Islet of Langerhans (tissue), 1 donor: ENCODE data around the gene PDLIM5.
"Not testable (repeated sequence)": the region's sequence is repeated elsewhere in the genome, so short reads cannot be mapped to it uniquely, and the experiment has no call there.

ENCODE experiments used
- FAIRE-seq: peaks from one replicate; lab custom pipeline; 2011; peaks lifted over from hg19 to GRCh38; lab: Jason Lieb, UNC

The PDLIM5 gene, protein sequence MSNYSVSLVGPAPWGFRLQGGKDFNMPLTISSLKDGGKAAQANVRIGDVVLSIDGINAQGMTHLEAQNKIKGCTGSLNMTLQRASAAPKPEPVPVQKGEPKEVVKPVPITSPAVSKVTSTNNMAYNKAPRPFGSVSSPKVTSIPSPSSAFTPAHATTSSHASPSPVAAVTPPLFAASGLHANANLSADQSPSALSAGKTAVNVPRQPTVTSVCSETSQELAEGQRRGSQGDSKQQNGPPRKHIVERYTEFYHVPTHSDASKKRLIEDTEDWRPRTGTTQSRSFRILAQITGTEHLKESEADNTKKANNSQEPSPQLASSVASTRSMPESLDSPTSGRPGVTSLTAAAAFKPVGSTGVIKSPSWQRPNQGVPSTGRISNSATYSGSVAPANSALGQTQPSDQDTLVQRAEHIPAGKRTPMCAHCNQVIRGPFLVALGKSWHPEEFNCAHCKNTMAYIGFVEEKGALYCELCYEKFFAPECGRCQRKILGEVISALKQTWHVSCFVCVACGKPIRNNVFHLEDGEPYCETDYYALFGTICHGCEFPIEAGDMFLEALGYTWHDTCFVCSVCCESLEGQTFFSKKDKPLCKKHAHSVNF

DNA sequence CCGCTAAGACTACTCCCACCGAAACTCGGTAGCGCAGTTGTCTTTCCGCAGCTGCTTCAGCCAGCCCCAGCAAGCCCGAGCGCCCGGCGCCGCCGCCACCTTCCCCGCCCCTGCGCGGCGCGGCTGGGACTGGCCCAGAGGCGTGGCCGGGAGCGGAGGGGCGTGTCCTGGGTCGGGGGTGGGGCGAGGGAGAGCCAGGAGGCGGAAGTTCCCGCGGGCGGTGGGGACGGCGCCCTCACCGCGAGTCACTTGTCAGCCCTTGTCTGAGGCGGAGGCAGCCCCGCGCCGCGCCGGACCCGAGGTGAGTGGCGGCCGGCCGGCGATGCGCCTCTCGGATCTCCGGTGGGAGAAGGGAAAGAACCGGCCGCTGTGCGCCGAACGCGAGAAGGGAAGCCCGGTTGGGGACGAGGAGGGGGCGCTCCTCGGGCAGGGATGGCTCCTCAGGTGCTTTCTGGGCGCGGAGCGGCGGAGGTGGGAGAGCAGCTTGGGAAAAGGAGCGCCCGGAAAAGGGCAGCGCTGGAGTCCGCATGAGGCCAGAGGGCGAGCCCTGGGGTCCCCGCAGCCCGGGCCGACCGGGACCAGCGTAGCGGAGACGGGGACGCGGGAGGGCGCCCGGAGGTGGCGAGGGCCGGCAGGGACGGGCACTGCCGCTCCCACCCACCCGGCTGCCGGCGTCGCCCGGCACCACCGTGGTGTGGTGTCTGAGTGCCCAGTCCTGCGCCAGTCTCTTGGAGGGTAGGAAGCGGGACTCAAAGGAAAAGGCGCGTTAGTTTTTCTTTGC, at the start of gene PDLIM5:
TSS of gene PDLIM5 (plus strand) at position 248 of the 781 bp plus-strand sequence. CDS start 3,347 bp downstream, outside the sequence.
- FAIRE-seq = no peak

DNA sequence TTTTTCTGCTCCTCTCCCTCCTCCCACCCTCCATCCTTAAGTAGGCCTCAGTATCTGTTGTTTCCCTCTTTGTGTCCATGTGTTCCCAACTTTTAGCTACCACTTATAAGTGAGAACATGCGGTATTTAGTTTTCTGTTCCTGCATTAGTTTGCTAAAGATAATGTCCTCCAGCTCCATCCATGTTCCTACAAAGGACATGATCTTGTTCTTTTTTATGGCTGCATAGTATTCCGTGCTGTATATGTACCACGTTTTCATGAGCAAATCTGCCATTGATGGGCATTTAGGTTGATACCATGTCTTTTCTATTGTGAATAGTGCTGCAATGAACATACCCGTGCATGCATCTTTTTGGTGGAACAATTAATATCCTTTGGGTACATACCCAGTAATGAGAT, 49.3 kb upstream of the PDLIM5 start:
- FAIRE-seq = not testable (repeated sequence)

DNA sequence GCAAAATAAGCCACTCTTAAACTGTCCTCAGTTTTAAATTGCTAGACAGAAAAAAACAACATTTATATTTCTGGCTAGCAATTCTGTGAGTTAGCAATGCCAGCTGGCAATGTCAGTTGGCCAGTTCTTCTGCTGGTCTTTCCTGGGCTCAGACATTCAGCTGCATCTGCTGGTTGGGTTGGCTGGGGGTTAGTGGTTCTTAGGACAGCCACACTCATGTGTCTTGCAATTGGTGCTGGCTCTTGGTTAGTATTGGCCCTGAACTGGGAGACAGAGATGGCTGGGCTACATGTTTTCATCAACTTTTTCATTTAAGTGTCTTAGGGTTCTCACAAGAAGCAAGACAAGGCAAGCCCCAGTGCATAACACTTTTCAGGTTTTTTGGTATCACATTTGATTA, 48.0 kb upstream of the PDLIM5 start:
- no peak for FAIRE-seq

DNA sequence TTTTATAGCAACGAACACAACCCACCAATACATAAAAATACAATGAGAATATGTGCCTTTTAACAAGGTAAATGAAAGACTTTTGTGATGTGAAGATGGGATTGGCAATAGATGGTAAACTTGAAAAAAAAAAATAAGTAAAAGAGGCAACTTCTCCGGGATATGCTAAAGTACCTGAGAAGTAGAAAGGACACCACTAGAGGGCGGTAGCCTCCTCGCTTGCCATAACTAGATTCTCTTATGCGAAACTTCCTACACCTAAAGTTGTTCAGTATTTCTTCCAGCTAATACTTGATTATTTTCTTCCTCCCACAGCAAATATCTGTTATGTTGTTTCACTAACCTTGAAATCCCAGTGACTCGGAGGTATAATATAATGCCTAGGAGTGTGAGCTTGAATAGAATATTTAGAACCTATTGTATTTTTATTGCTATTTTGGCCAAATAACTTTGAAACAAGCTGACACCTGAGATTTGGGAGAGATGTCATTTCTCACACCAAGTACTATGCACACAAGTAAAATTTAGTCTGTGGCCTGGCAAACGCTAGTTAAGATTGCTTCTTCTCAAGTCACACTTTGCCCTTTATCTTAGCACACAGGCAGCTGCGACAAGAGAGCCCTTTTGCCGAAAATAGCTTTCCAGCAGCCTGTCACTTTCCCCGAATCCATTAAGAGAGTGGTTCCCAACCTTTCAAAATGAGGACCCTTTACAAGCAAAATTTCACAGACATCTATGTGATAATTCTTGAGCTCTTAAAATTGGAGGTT, 44.9 kb upstream of the PDLIM5 start:
- peak; percentile 99 for FAIRE-seq

DNA sequence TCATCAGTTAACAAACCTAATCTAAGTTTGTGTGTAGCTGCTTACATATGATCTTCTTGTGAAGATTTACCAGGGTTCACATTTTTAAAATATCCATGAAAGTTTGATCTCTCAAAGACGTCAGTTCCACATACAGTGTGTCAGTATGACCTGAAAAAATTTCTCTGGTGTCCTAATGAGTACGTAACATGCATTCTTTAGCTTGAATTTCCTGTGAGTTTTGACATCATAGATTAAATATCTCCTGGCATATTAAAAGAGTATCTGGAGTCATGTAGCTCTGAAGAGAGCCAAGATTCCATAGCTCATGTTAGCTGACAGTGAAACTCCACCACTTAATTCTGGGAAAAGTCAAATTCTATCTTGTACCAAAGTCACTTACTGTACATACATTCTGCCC, 43.9 kb upstream of the PDLIM5 start:
- no peak for FAIRE-seq

DNA sequence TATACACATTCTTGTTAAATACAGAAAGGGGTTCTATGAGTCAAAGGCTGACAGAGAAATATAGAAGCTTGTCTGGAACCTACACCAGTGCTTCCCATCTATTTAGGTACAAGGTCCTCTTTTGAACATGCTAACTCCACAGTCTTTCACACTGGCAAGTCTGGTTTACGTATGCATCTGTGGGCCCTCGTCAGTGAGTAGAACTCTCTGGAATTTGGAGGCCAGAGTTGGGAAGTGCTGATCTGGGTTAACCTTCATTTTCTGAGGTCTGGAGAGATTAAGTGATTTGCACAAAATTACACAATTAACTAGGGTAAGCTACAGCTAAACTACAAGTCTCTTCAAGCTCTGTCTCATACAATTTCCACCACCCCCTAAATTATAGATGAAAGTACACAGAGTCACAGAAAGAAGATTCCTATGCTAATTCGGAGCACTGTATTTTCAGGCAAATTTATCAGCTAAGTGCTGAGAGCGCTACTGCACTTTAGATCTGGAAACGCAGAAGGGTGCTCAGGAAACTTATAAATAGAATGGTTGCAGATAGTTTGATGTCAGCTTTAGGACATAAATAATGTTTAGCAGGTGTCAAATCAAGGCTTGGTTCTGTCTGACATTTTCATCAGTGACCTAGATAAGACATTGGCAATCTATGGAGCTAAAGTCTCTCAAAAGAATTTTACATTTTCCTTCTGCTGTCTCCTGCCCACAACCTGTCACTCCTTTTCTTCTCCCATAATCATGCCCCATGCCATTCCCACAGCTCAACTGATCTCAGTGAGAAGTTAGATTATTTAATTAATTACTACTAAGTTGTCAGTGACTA, 43.0 kb upstream of the PDLIM5 start:
- no peak for FAIRE-seq

DNA sequence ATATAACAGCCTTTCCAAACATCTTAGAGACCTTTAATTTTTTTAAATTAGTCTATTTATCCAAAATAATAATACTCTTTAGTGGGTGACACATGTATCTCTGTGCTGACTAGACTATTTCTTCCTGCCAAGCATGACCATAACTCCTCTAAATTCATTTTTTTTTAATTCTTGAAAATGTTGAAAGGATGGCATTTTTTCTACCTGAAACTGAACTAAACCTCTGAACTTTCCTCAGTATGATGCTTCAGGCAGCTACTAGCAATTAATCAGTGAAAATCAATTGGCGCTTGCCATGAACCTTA, 42.4 kb upstream of the PDLIM5 start:
- FAIRE-seq = no peak

DNA sequence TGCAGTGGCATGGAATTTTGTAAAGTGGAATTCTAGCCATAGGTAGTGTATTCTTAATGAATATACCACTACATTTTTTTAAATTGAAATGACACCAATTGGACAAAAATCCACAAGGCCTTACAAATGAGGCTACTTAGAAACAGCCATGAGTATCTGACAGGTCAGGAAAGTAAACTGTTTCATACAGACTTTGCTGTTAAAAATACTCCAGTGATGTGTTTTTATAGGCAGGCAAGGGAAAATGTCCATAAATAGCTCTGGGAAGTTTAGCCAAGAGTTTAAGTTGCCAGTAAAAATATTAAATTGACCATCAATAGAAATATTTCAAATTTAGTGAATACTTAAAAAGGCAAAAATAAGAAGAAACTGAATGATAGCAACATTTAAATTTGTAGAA, 41.8 kb upstream of the PDLIM5 start:
- FAIRE-seq = no peak

DNA sequence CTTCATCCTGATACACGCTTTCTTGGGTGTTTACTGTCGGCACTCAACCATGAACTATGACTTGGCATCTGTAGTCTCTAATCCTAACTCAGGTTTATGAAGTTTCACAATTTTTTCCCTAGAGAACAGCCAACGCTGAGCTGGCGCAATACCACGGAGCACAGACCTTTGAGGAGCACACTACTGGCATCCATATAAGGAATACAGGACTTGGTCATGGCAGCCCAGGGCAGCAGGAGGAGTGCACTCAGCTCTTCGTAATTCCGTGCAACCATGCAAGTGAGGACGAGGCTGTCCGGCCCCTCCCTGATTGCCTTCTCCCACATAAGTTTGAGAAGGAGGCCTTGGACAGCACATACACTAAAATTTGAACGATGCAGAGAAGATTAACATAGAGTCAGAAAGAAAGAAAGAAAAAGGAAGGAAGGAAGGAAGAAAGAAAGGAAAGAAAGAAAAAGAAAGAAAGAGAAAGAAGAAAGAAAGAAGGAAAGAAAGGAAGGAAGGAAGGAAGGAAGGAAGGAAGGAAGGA, 41.0 kb upstream of the PDLIM5 start:
- no peak for FAIRE-seq

DNA sequence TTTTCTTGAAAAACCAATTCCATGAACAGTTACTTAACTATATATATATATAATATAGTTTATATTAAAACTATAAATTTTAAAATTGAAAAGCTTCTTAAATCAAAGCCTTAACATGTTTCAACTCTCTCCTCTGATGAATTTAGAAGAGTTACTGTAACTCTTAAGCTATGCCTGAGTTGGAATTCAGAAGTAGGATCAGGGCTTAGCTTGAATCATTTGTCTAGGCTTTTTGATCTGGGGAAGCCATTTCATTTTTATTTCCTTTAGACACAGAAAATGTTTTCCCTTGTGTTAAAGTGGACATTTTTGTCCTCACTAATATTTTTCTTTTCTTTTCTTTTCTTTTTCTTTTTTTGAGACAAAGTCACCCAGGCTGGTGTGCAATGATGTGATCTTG, 40.4 kb upstream of the PDLIM5 start:
- FAIRE-seq = no peak

DNA sequence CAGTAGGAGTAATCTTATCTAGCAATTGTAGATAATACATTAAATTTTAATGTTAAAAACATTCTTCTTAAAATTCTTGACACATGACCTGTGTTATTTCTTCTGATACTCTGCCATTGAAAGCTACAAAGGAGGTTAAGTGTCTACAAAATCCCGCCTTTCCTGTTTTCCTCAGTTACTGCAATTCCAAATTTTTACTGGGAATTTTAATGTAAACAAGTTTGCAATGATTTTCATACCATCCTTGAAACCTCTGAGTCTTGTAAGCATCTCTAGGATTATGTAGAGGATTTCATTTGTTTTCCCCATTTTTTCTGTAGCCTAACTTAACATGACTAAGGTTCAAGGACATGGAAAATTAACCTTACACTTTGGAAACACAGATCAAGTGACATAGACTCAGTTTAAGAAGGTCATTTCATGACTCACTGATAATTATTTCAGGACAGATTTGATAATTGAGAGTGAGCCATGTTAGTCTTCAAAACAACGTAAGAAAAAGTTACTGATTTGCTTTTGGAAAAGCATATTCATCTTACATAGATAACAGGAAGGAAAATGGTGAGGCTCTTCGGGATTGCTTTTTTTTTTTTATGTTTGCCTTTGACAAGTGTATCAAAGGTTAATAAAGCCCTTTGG, 39.6 kb upstream of the PDLIM5 start:
- FAIRE-seq = peak; percentile 17

DNA sequence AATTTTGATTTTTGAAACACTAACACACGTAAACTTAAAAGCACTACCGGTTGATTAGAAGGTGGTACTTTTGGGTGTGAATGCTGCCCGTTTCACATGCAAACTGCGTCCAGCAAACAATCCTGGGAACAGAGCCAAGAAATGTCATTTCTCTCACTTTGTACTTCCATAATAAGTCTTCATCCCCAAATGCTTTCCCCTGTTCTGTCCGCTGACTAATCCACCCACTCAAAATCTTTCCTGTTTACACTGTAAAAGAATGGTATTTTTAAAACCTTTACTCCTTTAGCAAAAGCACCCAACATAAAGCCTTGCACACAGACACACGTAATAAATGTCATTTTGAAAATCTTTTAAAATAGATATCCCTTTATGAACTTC, 39.1 kb upstream of the PDLIM5 start:
- FAIRE-seq = peak; percentile 91

DNA sequence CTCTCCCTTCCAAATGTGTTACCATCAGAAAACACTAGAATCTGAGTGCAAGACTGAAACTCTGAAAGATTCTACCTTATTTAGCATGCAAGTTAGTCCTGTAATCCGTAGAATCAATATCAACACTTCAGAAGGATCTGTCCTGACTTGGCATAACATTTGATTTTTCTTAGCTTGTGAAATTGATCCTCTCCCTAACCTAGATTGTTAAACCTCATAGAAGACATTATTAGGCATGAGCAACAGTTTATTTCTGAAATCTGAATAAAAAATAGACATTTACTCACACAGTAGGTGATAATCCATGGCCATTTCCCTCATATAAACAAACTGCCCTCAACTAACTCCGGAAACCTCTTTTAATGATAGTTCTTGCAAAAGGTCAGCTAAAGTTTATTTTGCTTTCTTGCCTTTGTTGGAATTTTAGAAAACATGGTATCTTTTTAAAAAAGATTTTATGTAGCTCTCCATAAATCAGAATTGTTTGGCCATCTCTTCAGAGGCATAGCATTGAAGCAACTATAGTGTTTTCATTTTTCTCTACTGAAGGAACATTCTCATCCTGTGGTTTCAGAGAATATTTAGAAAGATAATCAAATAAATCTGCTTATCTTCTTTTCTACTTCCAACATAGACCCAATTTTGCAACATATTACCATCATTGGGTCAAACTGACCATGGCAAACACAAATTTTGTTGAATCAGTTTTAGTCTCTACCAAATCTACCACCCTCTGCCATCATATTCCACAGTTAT, 38.5 kb upstream of the PDLIM5 start:
- no peak for FAIRE-seq

DNA sequence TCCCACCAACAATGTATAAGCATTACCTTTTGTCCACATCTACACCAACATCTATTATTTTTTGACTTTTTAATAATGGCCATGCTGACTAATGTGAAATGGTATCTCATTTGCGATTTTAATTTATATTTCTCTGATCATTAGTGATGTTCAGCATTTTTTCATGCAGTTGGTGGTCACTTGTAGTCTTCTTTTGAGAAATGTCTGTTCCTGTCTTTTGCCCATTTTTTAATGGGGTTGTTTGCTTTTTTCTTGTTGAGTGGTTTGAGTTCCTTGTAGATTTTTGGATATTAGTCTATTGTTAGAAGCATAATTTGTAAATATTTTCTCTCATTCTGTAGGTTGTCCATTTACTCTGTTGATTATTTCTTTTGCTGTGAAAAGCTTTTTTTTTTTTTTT, 36.8 kb upstream of the PDLIM5 start:
- FAIRE-seq = no peak

DNA sequence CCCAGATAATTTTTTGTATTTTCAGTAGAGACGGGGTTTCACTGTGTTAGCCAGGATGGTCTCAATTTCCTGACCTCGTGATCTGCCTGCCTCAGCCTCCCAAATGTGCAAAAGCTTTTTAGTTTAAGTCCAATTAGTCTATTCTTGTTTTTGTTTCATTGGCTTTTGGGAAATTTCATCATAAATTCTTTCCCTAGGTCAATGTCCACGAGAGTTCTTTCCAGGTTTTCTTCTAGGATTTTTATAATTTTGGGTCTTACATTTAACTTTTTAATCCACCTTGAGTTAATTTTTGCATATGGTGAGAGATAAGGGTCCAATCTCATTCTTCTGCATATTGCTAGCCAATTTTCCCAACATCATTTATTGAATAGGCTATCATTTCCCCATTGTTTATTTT, 36.3 kb upstream of the PDLIM5 start:
- no peak for FAIRE-seq

DNA sequence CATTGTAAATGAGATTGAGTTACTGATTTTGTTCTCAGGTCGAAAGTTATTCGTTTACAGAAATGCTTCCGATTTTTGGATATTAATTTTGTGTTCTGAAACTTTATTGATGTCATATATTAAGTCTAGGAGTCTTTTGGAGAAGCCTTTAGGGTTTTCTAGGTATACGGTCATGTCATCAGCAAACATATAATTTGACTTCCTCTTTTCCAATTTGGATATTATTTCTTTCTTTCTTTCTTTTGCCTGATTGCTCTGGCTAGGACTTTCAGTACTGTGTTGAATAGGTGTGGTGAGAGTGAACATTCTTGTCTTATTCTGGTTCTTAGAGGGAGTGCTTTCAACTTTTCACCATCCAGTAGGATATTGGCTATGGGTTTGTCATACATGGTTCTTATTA, 35.4 kb upstream of the PDLIM5 start:
- FAIRE-seq = no peak

DNA sequence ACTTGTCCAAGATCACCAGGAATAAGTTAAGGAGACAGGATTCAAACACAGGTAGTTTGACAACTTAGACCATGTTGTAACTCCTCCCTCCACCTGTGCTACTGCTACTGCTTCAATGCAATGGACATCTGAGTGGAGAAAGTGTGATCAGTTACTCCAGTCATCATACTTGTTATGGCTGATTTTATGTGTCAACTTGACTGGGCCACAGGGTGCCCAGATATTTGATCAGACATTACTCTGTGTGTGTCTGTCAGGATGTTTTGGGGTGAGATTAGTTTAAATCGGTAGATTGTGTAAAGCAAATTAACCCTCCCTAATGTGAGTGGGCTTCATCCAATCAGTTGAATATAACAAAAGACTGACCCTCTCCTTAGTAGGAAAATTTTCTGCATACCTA, 34.8 kb upstream of the PDLIM5 start:
- no peak for FAIRE-seq

DNA sequence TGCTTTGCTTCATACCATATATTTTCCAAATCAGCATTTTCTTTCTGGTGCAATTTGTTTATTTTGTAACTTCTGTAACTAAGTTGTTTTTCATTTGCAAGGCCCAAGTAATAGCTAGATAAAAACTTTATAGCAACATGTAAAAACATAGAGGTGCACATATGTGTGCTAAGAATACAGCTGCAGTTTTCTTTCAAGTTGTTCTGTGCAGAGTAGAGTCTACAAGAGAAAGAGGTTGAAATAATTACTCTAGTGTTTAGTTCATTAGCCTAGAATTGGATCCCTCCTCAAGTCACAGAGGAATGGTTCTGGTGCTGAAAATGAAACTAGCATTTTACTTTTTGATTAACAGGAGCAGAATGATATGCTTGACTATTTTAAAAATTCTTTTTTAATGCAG, 32.2 kb upstream of the PDLIM5 start:
- no peak for FAIRE-seq

DNA sequence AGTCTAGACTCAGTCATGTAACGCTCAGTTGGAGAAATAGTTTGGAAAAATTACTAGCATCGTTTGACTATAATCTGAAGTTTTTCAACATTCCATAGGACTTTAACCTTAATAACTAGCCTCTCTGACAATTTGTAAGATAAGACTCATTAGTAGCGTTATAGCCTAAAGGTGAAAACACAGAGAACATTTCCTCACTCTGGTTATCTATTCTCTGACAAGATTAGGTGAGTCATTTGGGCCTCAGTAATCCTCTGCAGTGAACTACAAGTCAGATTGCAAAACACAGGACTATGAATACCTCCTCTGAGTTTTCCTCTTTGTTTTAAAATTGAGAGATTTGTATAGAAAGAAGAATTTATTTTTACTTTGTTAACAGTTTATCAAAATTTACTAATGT, 31.8 kb upstream of the PDLIM5 start:
- FAIRE-seq = peak; percentile 53

DNA sequence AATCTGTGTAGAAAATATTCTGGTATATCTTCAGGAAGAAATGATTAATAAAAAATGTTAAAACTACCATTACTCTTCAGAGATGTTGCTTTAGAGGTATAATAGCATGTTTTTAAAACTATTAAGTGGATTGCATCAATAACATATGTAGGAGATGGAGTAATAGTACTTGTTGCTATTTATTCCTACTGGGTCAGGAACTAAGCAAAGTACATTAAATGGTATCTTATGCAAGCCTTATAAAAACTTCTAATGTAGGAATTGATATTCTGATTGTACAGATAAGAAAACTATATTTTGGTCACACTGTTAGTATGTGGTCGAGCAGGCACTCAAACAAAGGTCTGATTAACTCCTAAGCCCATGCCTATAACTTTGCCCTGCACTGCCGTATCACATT, 31.4 kb upstream of the PDLIM5 start:
- FAIRE-seq = no peak
